ENCODE results near the gene THOP1. TPM values are rescaled to one million over a fixed set of nuclear protein-coding genes. Genes with fewer than 3 reads are reported as not detected.

Gene THOP1
- total and polyA plus RNA-seq, 9 donors = 11.3 to 54.7 (median 39.5) TPM

DNA sequence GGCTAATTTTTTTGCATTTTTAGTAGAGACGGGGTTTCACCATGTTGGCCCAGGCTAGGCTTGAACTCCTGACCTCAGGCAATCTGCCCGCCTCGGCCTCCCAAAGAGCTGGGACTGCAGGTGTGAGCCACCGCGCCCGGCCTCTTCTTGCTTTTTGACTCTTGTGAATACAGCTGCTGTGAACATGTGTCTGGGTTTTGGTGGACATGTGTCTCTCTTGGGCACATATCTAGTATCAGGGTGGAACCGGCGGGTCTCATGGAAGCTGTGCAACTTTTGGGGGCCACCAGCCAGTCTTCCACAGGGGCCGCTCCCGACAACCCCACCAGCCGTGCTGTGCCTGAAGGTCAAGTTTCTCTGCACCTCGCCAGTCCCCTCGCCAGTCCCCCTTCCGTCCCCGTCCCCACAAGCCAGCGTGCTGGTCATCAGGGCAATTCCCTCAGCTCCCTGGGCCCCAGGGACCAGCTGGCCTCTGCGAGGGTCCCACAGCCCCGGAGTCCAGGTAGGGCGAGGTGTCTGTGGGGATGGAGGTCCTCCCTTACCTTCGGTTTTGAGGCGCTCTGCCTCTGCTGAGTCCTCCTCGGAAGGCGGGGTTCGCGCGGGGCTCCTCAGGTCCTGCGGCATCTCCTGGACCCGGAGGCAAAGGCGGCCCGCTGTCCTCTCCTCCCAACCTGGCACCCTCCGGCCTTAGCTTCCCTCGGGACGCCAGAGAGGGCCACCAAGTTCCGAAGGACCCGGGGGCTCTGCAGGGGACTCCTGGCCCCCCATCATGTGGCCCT is 18.5 kb upstream of the THOP1 start:
- no peak for DNase-seq
- Histone ChIP-seq H3K4me3 (no peak overlapping the region), H3K27ac (no peak overlapping the region), H3K36me3 (no peaks in the 10 kb centered on the region), H3K27me3 (no peaks in the 10 kb centered on the region), H3K9me3 (no peaks in the 10 kb centered on the region), H3K4me1 (ENCODE audit: insufficient read depth) (peaks cover 10% of the 10 kb centered on the region)
- no peak for TF ChIP-seq EP300 (IDR thresholded peaks at IDR 0.05)
- TF ChIP-seq, protein P1, sequence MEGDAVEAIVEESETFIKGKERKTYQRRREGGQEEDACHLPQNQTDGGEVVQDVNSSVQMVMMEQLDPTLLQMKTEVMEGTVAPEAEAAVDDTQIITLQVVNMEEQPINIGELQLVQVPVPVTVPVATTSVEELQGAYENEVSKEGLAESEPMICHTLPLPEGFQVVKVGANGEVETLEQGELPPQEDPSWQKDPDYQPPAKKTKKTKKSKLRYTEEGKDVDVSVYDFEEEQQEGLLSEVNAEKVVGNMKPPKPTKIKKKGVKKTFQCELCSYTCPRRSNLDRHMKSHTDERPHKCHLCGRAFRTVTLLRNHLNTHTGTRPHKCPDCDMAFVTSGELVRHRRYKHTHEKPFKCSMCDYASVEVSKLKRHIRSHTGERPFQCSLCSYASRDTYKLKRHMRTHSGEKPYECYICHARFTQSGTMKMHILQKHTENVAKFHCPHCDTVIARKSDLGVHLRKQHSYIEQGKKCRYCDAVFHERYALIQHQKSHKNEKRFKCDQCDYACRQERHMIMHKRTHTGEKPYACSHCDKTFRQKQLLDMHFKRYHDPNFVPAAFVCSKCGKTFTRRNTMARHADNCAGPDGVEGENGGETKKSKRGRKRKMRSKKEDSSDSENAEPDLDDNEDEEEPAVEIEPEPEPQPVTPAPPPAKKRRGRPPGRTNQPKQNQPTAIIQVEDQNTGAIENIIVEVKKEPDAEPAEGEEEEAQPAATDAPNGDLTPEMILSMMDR (IDR thresholded peaks at IDR 0.05) = no peak
- no peak for TF ChIP-seq POLR2A (IDR thresholded peaks at IDR 0.05)
- intact Hi-C loops (cut with DNase I) = loop anchor here in 1 of 4 donors (5.0 kb wide), 1 partner anchor 69 kb away; no protein-coding TSS in a partner anchor
- 91 to 93% (median 93%) methylated on average over 30 to 35 of the region's 35 CpGs for WGBS, 3 donors

DNA sequence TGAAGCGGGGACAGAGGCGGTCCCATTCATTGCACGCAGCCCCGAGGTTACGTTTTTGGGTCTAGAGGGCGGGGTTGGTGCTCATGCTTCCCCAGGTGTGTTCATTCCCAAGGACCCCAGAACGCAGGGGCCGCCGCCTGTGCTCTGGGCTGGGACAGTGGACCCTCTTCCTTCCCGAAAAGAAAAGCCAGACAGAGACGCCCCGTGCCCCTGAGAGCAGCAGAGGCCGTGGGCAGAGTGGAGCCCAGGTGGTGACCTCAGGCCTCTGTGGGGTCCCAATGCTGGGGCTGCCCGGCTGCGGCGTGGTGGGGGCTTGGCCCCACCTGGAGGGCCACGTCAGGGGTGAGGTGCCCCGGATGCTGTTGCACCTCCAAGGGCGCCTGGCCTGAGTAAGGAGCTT is 17.6 kb upstream of the THOP1 start:
- intact Hi-C loops (cut with DNase I) = loop anchor here in 1 of 4 donors (5.0 kb wide), 1 partner anchor 70 kb away; no protein-coding TSS in a partner anchor
- DNase-seq = no peak
- Histone ChIP-seq H3K4me3 (no peak overlapping the region), H3K4me1 (ENCODE audit: insufficient read depth) (peaks cover 10% of the 10 kb centered on the region), H3K27ac (no peak overlapping the region), H3K36me3 (no peaks in the 10 kb centered on the region), H3K27me3 (no peaks in the 10 kb centered on the region), H3K9me3 (no peaks in the 10 kb centered on the region)
- TF ChIP-seq EP300 (IDR thresholded peaks at IDR 0.05) (no peak), POLR2A (IDR thresholded peaks at IDR 0.05) (no peak)
- TF ChIP-seq, protein P1 (IDR thresholded peaks at IDR 0.05) = no peak
- 88 to 92% (median 91%) methylated on average over 19 of the region's 19 CpGs for WGBS, 3 donors

DNA sequence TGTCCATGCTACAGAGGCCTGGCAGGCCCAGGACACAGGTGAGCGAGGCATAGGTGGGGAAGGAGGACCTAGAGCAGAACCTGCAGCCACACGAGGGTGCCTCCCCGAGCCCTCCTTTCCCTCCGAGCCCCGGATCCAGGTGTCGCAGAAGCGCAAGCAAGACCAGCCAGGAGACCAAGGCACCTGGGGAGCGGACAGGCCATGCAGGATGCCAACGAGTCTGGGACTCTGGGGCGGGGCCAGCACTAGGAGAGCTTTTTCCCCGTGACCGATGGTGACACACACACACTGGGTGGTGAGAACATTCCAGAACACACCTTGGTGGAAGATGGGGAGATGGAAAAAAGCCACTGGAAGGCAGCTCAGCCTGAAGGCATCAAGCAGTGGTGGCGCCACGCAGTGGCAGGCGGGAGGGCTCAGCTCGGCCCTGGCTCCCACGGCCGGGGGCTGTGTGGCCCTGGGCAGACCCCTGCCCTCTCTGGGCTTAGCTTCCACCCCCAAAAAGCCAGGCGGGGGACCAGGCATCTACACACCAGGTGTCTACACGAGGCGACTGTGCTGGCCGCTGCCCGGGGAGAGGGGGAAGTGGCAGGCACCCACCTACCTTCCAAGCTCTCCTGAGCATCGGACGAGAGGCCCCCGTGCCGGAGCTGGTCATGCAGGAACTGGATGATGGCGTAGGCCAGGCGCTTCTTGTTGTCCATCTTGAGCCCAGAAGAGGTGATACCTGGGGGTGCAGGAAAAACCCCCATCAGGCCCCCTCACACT is 16.8 kb upstream of the THOP1 start:
- H3K4me3 ChIP-seq = no peak overlapping the region
- WGBS, 3 donors = 90 to 94% (median 92%) methylated on average over 27 to 29 of the region's 29 CpGs
- intact Hi-C loops (cut with DNase I) = loop anchor here in 1 of 4 donors (5.0 kb wide), 1 partner anchor 71 kb away; no protein-coding TSS in a partner anchor
- H3K4me1 ChIP-seq (ENCODE audit: insufficient read depth) = peaks cover 10% of the 10 kb centered on the region
- no peaks in the 10 kb centered on the region for H3K27me3 ChIP-seq
- H3K36me3 ChIP-seq = no peaks in the 10 kb centered on the region
- DNase-seq = no peak
- TF ChIP-seq, protein P1 (IDR thresholded peaks at IDR 0.05) = no peak
- TF ChIP-seq POLR2A (IDR thresholded peaks at IDR 0.05) (no peak), EP300 (IDR thresholded peaks at IDR 0.05) (no peak)
- no peak overlapping the region for H3K27ac ChIP-seq
- H3K9me3 ChIP-seq = no peaks in the 10 kb centered on the region

DNA sequence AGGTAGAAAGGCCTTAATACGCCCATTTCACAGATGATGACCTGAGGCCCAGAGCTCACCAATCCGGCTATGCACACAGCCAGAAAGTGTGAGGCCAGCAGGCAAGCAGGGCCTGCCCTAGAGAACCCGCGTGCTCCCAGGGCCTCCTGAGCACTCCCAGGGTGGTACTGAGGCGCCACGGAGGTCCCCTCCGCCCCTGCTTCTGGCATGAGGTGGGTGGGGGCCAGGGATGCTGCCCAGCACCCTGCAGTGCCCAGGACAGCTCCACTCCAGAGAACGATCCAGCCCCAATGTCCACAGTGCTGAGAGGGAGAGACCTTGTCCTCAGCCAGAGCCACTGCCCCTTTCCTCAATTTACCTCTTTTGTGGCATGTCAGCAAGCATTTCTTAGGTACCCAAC is 16.1 kb upstream of the THOP1 start:
- no peaks in the 10 kb centered on the region for H3K36me3 ChIP-seq
- DNase-seq = no peak
- H3K9me3 ChIP-seq = no peaks in the 10 kb centered on the region
- peak overlapping the region in 1 of 2 donors; percentile 25 for H3K27ac ChIP-seq
- no peak overlapping the region for H3K4me3 ChIP-seq
- 88 to 92% (median 92%) methylated on average over 6 to 8 of the region's 8 CpGs for WGBS, 3 donors
- H3K4me1 ChIP-seq (ENCODE audit: insufficient read depth) = peaks cover 10% of the 10 kb centered on the region
- no peaks in the 10 kb centered on the region for H3K27me3 ChIP-seq
- TF ChIP-seq, protein P1 (IDR thresholded peaks at IDR 0.05) = no peak
- TF ChIP-seq EP300 (IDR thresholded peaks at IDR 0.05) (no peak), POLR2A (IDR thresholded peaks at IDR 0.05) (no peak)
- intact Hi-C loops (cut with DNase I) = loop anchor here in 1 of 4 donors (5.0 kb wide), 1 partner anchor 72 kb away; no protein-coding TSS in a partner anchor

All from ovary (tissue), 9 donors.